ENCODE data around the gene SNAI1.

GRCh38 chr20:49993301-49993751, 10.5 kb downstream of the SNAI1 start:
- TF ChIP-seq RFX5 (IDR thresholded peaks at IDR 0.05; ENCODE audit: low read depth, low read length) = no peak
- no peak for TF ChIP-seq CTCF (conservative IDR thresholded peaks at IDR 0.05; ENCODE audit: low read depth, low read length)
- no peak for TF ChIP-seq POLR2A (IDR thresholded peaks at IDR 0.05; ENCODE audit: low read depth, low read length)
- no peak for TF ChIP-seq CEBPB (IDR thresholded peaks at IDR 0.05; ENCODE audit: low read depth, low read length)
- no peak for TF ChIP-seq CHD1 (IDR thresholded peaks at IDR 0.05; ENCODE audit: low read depth, low read length)
- no peak for TF ChIP-seq MAZ (IDR thresholded peaks at IDR 0.05; ENCODE audit: borderline replicate concordance, low read depth, low read length)
- TF ChIP-seq RCOR1 (IDR thresholded peaks at IDR 0.05; ENCODE audit: insufficient replicate concordance, low read length) = no peak
- no peak for TF ChIP-seq RAD21 (IDR thresholded peaks at IDR 0.05; ENCODE audit: low read length)
- no peak for TF ChIP-seq MAFK (IDR thresholded peaks at IDR 0.05; ENCODE audit: low read depth, low read length)
- no peak for TF ChIP-seq ELK1 (IDR thresholded peaks at IDR 0.05; ENCODE audit: borderline replicate concordance, low read depth, low read length)
- no peak for TF ChIP-seq FOS (IDR thresholded peaks at IDR 0.05; ENCODE audit: low read depth, low read length)
- no peak for TF ChIP-seq USF2 (IDR thresholded peaks at IDR 0.05; ENCODE audit: low read depth, low read length)

All from IMR-90 (cell line).